Osteocyte (in vitro differentiated cells): ENCODE measurements around the gene HDAC4. TPM values are rescaled to one million over a fixed set of nuclear protein-coding genes. Genes with fewer than 3 reads are reported as not detected.

Source experiments
- DNase-seq: peaks from one replicate; pipeline ENCODE4 v3.0.0; 2021; ENCODE audit warnings: mixed read lengths; ENCODE audit not compliant: unreplicated experiment; ENCODE audit errors: extremely low spot score
- H3K27ac Mint-ChIP-seq: one replicate; pipeline ENCODE4 v1.8.0; 2021; ENCODE audit warnings: mild to moderate bottlenecking, mixed read lengths; ENCODE audit not compliant: unreplicated experiment
- H3K27me3 Mint-ChIP-seq: one replicate; pipeline ENCODE4 v1.8.0; 2021; ENCODE audit warnings: mixed read lengths; ENCODE audit not compliant: unreplicated experiment
- H3K36me3 Mint-ChIP-seq: one replicate; pipeline ENCODE4 v1.8.0; 2021; ENCODE audit warnings: mixed read lengths; ENCODE audit not compliant: unreplicated experiment
- H3K4me1 Mint-ChIP-seq: one replicate; pipeline ENCODE4 v1.8.0; 2021; ENCODE audit warnings: mixed read lengths; ENCODE audit not compliant: unreplicated experiment
- H3K4me3 Mint-ChIP-seq: one replicate; pipeline ENCODE4 v1.8.0; 2021; ENCODE audit warnings: mild to moderate bottlenecking, moderate library complexity, mixed read lengths; ENCODE audit not compliant: unreplicated experiment
- H3K9me3 Mint-ChIP-seq: one replicate; pipeline ENCODE4 v1.8.0; 2021; ENCODE audit warnings: mixed read lengths; ENCODE audit not compliant: unreplicated experiment
- total RNA-seq: library from RNA; stranded (reverse); gene quantifications from 2 replicates; pipeline ENCODE4 v1.2.1, GENCODE V29; 2021
- TF ChIP-seq, protein P1 (sequence below): fragments of 200-600 bp; sonication (generic); IDR thresholded peaks from 2 replicates; pipeline ENCODE4 v1.5.0; 2021; ENCODE audit warnings: antibody characterized with exemption, mild to moderate bottlenecking, moderate library complexity

The HDAC4 gene
- total RNA-seq, 1 donor from 2014 or later: 30.3 TPM

DNA sequence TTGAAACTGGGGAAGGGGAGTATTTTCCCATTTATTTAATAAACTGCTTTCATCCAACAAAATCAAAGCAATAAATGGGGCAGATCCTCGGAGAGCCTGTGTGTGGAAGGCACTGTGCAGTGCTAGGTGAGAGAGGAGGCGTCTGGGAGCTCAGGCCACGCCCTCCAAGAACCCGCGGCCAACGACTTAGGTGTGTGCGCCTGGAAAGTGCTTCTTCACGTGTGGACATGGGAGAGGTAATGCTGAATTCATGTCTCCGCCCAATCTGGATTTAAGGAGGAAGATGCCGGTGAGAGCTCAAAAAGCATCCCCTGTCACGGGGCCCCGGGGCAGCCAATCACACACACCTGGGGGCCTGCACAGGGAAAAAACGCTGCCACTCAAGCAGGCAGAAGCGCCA is 77.4 kb downstream of the HDAC4 start:
- Mint-ChIP-seq H3K27ac (no peak overlapping the region), H3K27me3 (no peaks in the 10 kb centered on the region), H3K4me3 (no peak overlapping the region), H3K9me3 (no peaks in the 10 kb centered on the region), H3K36me3 (peaks cover 2% of the 10 kb centered on the region), H3K4me1 (peaks cover 30% of the 10 kb centered on the region)
- TF ChIP-seq, protein P1, sequence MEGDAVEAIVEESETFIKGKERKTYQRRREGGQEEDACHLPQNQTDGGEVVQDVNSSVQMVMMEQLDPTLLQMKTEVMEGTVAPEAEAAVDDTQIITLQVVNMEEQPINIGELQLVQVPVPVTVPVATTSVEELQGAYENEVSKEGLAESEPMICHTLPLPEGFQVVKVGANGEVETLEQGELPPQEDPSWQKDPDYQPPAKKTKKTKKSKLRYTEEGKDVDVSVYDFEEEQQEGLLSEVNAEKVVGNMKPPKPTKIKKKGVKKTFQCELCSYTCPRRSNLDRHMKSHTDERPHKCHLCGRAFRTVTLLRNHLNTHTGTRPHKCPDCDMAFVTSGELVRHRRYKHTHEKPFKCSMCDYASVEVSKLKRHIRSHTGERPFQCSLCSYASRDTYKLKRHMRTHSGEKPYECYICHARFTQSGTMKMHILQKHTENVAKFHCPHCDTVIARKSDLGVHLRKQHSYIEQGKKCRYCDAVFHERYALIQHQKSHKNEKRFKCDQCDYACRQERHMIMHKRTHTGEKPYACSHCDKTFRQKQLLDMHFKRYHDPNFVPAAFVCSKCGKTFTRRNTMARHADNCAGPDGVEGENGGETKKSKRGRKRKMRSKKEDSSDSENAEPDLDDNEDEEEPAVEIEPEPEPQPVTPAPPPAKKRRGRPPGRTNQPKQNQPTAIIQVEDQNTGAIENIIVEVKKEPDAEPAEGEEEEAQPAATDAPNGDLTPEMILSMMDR: no peak
- DNase-seq: no peak

DNA sequence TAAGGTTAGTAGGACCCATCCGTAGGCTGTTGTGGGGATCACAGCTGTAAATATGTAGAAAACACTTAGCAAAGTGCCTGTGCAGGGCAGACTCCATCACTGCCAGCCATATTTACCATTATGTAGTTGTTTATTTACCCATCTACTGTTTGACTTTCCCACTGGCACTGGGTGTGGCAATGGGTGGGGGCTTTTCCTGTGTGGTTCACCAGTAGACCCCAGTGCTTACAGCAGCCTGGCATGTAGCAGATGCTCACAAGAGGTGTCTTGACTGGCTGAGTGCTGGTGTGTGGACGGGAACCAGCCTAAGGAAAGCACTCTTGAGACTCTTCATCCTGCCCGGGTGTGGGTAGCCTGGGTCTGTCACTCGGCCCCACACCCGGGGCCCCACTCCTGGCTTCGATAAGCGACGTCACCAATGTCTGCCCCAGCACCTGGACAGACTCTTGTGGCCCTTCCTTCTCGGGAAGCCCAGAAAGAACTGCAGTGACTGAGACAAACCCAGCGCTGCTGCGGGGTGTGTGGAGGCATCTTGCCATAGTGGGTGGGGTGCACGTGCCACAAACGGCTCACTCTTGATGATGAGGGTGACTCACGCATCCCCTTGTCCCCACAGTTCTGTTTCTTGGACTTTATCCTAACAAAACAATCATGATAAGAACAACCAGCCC is 78.3 kb downstream of the HDAC4 start:
- Mint-ChIP-seq H3K4me3 (no peak overlapping the region), H3K27me3 (no peaks in the 10 kb centered on the region), H3K36me3 (peaks cover 2% of the 10 kb centered on the region), H3K4me1 (peaks cover 22% of the 10 kb centered on the region), H3K9me3 (no peaks in the 10 kb centered on the region), H3K27ac (no peak overlapping the region)
- no peak for DNase-seq
- TF ChIP-seq, protein P1: no peak

DNA sequence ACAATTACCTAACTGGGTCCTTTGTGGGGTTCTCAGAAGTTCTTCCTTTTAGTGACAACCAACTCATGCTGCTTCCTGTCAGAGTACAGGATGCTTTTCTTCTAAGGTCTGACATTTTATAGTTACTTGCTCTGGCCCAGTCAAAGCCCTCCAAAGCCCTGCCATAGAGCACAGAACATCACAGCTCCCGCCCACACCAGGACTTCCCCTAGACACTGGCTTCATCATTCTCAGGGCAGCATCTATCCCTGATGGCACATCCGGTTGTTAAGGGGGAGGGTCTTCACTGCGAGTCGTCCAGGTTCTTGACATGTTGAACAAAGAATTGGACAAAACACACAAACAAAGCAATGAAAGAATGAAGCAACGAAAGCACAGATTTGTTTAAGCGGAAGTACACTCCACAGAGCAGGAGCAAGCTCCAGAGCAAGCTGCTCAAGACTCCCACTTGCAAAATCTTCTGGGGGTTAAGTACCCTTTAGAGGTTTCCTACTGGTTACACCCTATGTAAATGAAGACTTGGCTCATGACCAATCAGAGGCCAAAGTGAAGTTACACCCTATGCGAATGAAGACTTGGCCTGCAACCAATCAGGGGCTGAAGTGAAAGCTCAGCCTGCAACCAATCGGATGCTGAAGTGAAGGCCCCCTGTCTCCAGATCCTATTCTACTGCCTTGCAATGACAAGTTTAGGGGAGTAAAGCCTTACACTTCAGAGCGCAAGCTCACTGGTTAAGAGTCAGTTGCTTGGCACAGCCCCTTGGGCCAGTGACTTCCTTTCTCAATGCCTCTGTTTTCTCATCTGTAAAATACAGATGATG is 79.0 kb downstream of the HDAC4 start:
- TF ChIP-seq, protein P1: no peak
- no peak for DNase-seq
- H3K4me1 Mint-ChIP-seq: peaks cover 22% of the 10 kb centered on the region
- no peak overlapping the region for H3K4me3 Mint-ChIP-seq
- peaks cover 2% of the 10 kb centered on the region for H3K36me3 Mint-ChIP-seq
- no peak overlapping the region for H3K27ac Mint-ChIP-seq
- H3K27me3 Mint-ChIP-seq: no peaks in the 10 kb centered on the region
- H3K9me3 Mint-ChIP-seq: no peaks in the 10 kb centered on the region

DNA sequence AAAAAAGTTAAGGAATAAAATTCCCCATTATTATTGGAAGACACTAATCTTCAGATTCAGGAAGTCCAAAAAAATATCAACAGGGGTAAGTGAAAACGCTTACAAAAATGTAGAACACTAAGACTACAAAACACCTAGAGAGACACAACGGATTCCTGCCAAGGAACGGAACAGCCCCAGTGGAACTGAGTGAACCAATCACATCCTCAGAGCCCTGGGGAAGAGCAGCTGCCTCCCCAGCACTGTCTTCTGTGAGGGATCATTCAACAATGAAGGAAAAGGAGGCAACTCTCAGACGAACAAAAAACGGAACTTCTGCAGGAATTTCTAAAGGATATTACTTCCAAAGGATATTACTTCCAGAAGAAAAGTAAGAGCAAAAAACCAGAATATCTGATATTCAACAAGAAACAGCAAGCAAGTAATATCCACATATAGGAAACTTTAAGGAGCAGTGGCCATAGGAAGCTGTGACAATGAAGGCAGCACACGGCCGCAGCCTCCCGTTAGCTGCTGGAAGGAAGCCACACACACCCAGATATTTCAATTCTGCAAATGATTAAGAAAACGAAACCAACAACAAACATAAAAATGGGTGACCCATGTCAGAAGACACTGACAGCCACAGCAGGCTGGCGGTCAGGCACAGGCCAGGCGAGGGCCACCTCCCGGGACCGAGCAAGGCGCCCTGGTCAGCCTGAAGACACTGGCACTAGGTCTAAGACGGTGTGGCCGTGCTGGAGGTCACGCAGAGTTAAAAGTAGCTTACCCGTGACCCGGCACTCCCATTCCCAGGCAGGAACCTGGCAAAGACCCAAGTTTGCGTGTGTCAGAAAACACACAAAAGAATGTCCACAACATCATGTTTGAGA is 81.8 kb downstream of the HDAC4 start:
- peaks cover 21% of the 10 kb centered on the region for H3K4me1 Mint-ChIP-seq
- DNase-seq: no peak
- TF ChIP-seq, protein P1: no peak
- no peaks in the 10 kb centered on the region for H3K9me3 Mint-ChIP-seq
- peaks cover 5% of the 10 kb centered on the region for H3K36me3 Mint-ChIP-seq
- peak overlapping the region; percentile 67 for H3K27ac Mint-ChIP-seq
- H3K27me3 Mint-ChIP-seq: no peaks in the 10 kb centered on the region
- peak overlapping the region; percentile 51 for H3K4me3 Mint-ChIP-seq
